K562 treated with DMSO at 1 percent for 12 hours (cell line): ENCODE measurements around the gene COQ8B. TPM values are rescaled to one million over a fixed set of nuclear protein-coding genes. Genes with fewer than 3 reads are reported as not detected.

ENCODE experiments used
- total RNA-seq: library from RNA; unstranded; fragments of 300-600 nt; gene quantifications from 2 replicates; pipeline ENCODE4 v1.2.3, GENCODE V29; 2022; ENCODE audit not compliant: insufficient read depth

The COQ8B gene
- total RNA-seq, result 19.7 and 33.8 TPM in 2 replicates

DNA sequence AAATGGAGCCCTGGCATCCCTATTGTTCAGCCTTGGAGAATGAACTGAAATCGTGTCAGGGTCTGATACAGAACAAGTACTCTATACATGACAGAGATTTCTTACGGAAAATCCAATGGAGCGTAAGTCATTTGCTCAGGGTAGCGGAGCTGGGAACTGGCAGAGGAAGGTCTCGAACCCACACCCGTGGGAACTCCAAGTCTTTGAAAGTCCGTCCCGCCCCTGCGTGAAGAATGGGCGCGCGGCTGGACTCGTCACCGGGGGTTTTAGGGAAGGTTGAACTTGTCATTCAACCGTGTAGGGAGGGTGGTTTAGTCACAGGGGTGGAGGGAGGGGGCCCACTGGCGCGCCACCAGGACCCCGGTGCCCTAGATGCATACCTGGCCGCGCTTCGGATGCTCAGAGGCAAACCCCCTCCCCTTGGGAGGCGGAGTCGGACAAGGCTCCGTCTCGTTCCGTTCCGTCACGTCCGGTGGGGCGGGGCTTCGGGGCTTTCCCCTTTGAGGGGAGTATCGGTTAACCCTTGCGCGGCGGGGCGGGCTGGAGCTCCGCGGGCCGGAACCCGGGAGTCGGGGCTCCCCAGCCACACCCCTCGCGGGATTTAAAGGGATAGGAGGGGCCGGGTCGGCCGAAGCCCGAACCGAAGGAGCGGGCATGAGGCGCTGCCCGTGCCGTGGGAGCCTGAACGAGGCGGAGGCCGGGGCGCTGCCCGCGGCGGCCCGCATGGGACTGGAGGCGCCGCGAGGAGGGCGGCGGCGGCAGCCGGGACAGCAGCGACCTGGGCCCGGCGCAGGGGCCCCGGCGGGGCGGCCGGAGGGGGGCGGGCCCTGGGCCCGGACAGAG, at the start of gene COQ8B, which contains the start of gene ITPKC:
Gene COQ8B, minus strand, starts transcription at position 405 of the 843 bp plus-strand sequence. CDS start 2,254 bp downstream, outside the sequence.
Gene ITPKC, plus strand, starts transcription at position 631 of the 843 bp plus-strand sequence. Its CDS starts 24 bp downstream, at position 655.

DNA sequence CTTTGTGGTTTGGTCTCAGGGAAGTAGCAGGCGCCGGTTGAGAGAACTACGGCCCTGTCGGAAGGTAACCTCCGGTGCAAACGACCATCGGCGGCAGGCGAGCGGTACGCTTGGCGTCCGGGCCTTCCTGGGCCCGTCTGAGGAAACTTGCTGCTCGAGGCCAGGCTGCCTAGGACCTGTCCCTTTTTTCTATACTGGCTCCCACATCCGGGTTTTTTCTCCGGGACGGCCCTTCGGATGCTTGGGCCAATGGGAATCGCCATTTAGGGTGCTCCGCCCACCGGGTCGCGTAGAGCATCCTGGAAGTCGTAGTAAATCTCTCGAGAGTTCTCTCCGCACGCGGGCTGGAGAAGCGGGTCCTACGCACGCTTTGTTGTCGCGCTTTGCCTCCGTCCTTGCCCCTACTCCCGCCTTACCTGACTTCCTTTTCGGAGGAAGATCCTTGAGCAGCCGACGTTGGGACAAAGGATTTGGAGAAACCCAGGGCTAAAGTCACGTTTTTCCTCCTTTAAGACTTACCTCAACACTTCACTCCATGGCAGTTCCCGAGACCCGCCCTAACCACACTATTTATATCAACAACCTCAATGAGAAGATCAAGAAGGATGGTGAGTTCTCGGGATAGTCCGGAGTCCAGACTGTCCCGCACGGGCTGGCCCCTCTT, 34.3 kb upstream of the COQ8B start, which contains the start of gene SNRPA:
Gene SNRPA, plus strand, starts transcription at position 330 of the 664 bp plus-strand sequence. Its CDS starts 206 bp downstream, at position 536.

GRCh38 chr19:40750058-40750873, 33.6 kb upstream of the COQ8B start, which contains the start of gene ACTMAP:
ACTMAP (minus strand) TSS chr19:40750477; CDS start chr19:40749803, 674 bp downstream.

GRCh38 chr19:40690050-40690692, 26.5 kb downstream of the COQ8B start, which contains the start of gene NUMBL:
NUMBL (minus strand) TSS chr19:40690651; CDS start chr19:40690483, 168 bp downstream.

Other genes with a start within 250 kb of the COQ8B start
- gene SPTBN4, start 249.9 kb downstream of the COQ8B start, total RNA-seq, result 1.8 and 2.9 TPM in 2 replicates
- gene SHKBP1, start 140.0 kb downstream of the COQ8B start, total RNA-seq, result 88.2 and 101 TPM in 2 replicates
- 129 and 206 TPM in 2 replicates for gene LTBP4, start 115.5 kb downstream of the COQ8B start, total RNA-seq
- 13.6 and 23.1 TPM in 2 replicates for gene NUMBL, start 26.2 kb downstream of the COQ8B start, total RNA-seq
- gene ITPKC, start 226 bp upstream of the COQ8B start, total RNA-seq, result 10.5 and 16.0 TPM in 2 replicates
- 9.0 and 17.1 TPM in 2 replicates for gene ACTMAP, start 33.6 kb upstream of the COQ8B start, total RNA-seq
- 69.3 and 87.1 TPM in 2 replicates for gene SNRPA, start 34.3 kb upstream of the COQ8B start, total RNA-seq
- 4.8 TPM in 1 of 2 replicates, not detected in the other for gene MIA, start 58.6 kb upstream of the COQ8B start, total RNA-seq
- 40.8 and 59.2 TPM in 2 replicates for gene RAB4B, start 61.4 kb upstream of the COQ8B start, total RNA-seq
- gene EGLN2, start 82.3 kb upstream of the COQ8B start, total RNA-seq, result 99.4 and 110 TPM in 2 replicates
- not detected in 2 replicates for gene CYP2A6, start 133.6 kb upstream of the COQ8B start, total RNA-seq
- gene CYP2A7, start 165.3 kb upstream of the COQ8B start, total RNA-seq, result not detected in 2 replicates